H9 (cell line): ENCODE data around the gene TGM3. TPM values are rescaled to one million over a fixed set of nuclear protein-coding genes. Genes with fewer than 3 reads are reported as not detected.

Experiments used
- DNase-seq: peaks from one replicate; pipeline ENCODE4 v3.0.0-alpha.2; 2017
- H2AFZ ChIP-seq: one replicate; pipeline ENCODE4 v1.6.1; 2013; ENCODE audit warnings: mild to moderate bottlenecking, low read length, control low read depth, moderate library complexity
- H2AK5ac ChIP-seq: 2 replicates; pipeline ENCODE4 v1.6.1; 2013; ENCODE audit warnings: low read length, control low read depth, mixed read lengths; ENCODE audit not compliant: insufficient read length
- H2BK120ac ChIP-seq: one replicate; pipeline ENCODE4 v1.6.1; 2013; ENCODE audit warnings: low read depth, mild to moderate bottlenecking, low read length, control low read depth, inconsistent platforms; ENCODE audit not compliant: poor library complexity, severe bottlenecking
- H2BK12ac ChIP-seq: 2 replicates; pipeline ENCODE4 v1.6.1; 2013; ENCODE audit warnings: low read length, control low read depth, mixed read lengths, low read depth; ENCODE audit not compliant: insufficient read length
- H2BK15ac ChIP-seq: 2 replicates; pipeline ENCODE4 v1.6.1; 2013; ENCODE audit warnings: low read depth, low read length, control low read depth
- H2BK20ac ChIP-seq: one replicate; pipeline ENCODE4 v1.6.1; 2013; ENCODE audit warnings: low read depth, mild to moderate bottlenecking, low read length, control low read depth, inconsistent platforms; ENCODE audit not compliant: poor library complexity, severe bottlenecking
- H2BK5ac ChIP-seq: 2 replicates; pipeline ENCODE4 v1.6.1; 2013; ENCODE audit warnings: low read length, control low read depth, mixed read lengths; ENCODE audit not compliant: insufficient read length
- H3K14ac ChIP-seq: 2 replicates; pipeline ENCODE4 v1.6.1; 2013; ENCODE audit warnings: low read length, control low read depth; ENCODE audit not compliant: insufficient read depth
- H3K18ac ChIP-seq: 2 replicates; pipeline ENCODE4 v1.6.1; 2013; ENCODE audit warnings: low read depth, mild to moderate bottlenecking, mixed read lengths, low read length, control low read depth; ENCODE audit not compliant: insufficient read length
- H3K23ac ChIP-seq: 2 replicates; pipeline ENCODE4 v1.6.1; 2013; ENCODE audit warnings: low read length, control low read depth, mixed read lengths, low read depth; ENCODE audit not compliant: insufficient read length
- H3K23me2 ChIP-seq: 2 replicates; pipeline ENCODE4 v1.6.1; 2013; ENCODE audit warnings: low read depth, mild to moderate bottlenecking, mixed read lengths, low read length, control low read depth; ENCODE audit not compliant: insufficient read length, poor library complexity, severe bottlenecking
- H3K27ac ChIP-seq: 2 replicates; pipeline ENCODE4 v1.5.1; 2013; ENCODE audit warnings: low read length, control low read depth, mixed read lengths, low read depth; ENCODE audit not compliant: insufficient read length
- H3K27me3 ChIP-seq: 2 replicates; pipeline ENCODE4 v1.6.1; 2013; ENCODE audit warnings: low read length, control low read depth, inconsistent platforms; ENCODE audit not compliant: insufficient read depth
- H3K4ac ChIP-seq: 2 replicates; pipeline ENCODE4 v1.6.1; 2013; ENCODE audit warnings: low read depth, mild to moderate bottlenecking, control low read depth, inconsistent platforms, low read length, moderate library complexity
- H3K4me1 ChIP-seq: 2 replicates; pipeline ENCODE4 v1.6.1; 2013; ENCODE audit warnings: low read length, control low read depth, inconsistent platforms; ENCODE audit not compliant: insufficient read depth
- H3K4me2 ChIP-seq: 2 replicates; pipeline ENCODE4 v1.6.1; 2013; ENCODE audit warnings: low read length, control low read depth, mixed read lengths; ENCODE audit not compliant: insufficient read length, insufficient read depth
- H3K56ac ChIP-seq: 2 replicates; pipeline ENCODE4 v1.6.1; 2013; ENCODE audit warnings: low read depth, mild to moderate bottlenecking, mixed read lengths, low read length, control low read depth; ENCODE audit not compliant: insufficient read length
- H3K79me1 ChIP-seq: 2 replicates; pipeline ENCODE4 v1.6.1; 2013; ENCODE audit warnings: low read depth, mild to moderate bottlenecking, moderate library complexity, low read length, control low read depth, inconsistent platforms; ENCODE audit not compliant: insufficient read depth, poor library complexity, severe bottlenecking
- H3K79me2 ChIP-seq: 2 replicates; pipeline ENCODE4 v1.6.1; 2013; ENCODE audit warnings: low read length, control low read depth, inconsistent platforms; ENCODE audit not compliant: insufficient read depth
- H3K9ac ChIP-seq: 2 replicates; pipeline ENCODE4 v1.6.1; 2013; ENCODE audit warnings: low read length, control low read depth, mixed read lengths; ENCODE audit not compliant: insufficient read length; ENCODE audit errors: extremely low read depth
- H3K9me3 ChIP-seq: one replicate; pipeline ENCODE4 v1.6.1; 2013; ENCODE audit warnings: low read depth, low read length, inconsistent platforms; ENCODE audit not compliant: control insufficient read depth
- H3T11ph ChIP-seq: one replicate; pipeline ENCODE4 v1.6.1; 2013; ENCODE audit warnings: mild to moderate bottlenecking, low read length, control low read depth, inconsistent platforms
- H4K20me1 ChIP-seq: one replicate; pipeline ENCODE4 v1.6.1; 2013; ENCODE audit not compliant: control insufficient read depth, insufficient read length, insufficient read depth
- H4K5ac ChIP-seq: 2 replicates; pipeline ENCODE4 v1.6.1; 2013; ENCODE audit warnings: low read depth, mild to moderate bottlenecking, mixed read lengths, low read length, control low read depth; ENCODE audit not compliant: insufficient read length
- H4K8ac ChIP-seq: replicated peaks from 2 replicates; pipeline ENCODE4 v1.6.1; 2013; ENCODE audit warnings: low read length, control low read depth, mixed read lengths, low read depth; ENCODE audit not compliant: insufficient read length
- H4K91ac ChIP-seq: 2 replicates; pipeline ENCODE4 v1.6.1; 2013; ENCODE audit warnings: low read depth, mild to moderate bottlenecking, moderate library complexity, mixed read lengths, low read length, control low read depth; ENCODE audit not compliant: insufficient read length
- H3K27ac Mint-ChIP-seq, 3 experiments: 2 replicates in 2 of 3; 3 replicates in 1 of 3; pipeline ENCODE4 v1.8.0; 2020 to 2021; ENCODE audit warnings: mixed read lengths in 3 of 3, mild to moderate bottlenecking in 1 of 3, moderate library complexity in 1 of 3
- H3K27me3 Mint-ChIP-seq: 2 replicates; pipeline ENCODE4 v1.8.0; 2021; ENCODE audit warnings: low read depth, mild to moderate bottlenecking, moderate library complexity, mixed read lengths
- H3K36me3 Mint-ChIP-seq, 3 experiments: 2 replicates in 2 of 3; 3 replicates in 1 of 3; pipeline ENCODE4 v1.8.0; 2020 to 2021; ENCODE audit warnings: low read depth in 3 of 3, mixed read lengths in 3 of 3; ENCODE audit not compliant: insufficient read depth in 1 of 3
- H3K4me1 Mint-ChIP-seq, 2 experiments: 2 replicates each; pipeline ENCODE4 v1.8.0; 2020; ENCODE audit warnings: mixed read lengths in 2 of 2
- H3K4me3 Mint-ChIP-seq, 2 experiments: 2 replicates in 1 of 2; 3 replicates in 1 of 2; pipeline ENCODE4 v1.8.0; 2020 to 2021; ENCODE audit warnings: mild to moderate bottlenecking in 2 of 2, mixed read lengths in 2 of 2, moderate library complexity in 1 of 2
- H3K9me3 Mint-ChIP-seq, 2 experiments: 2 replicates in 1 of 2; 3 replicates in 1 of 2; pipeline ENCODE4 v1.8.0; 2020; ENCODE audit warnings: mild to moderate bottlenecking in 2 of 2, mixed read lengths in 2 of 2, moderate library complexity in 1 of 2
- CTCF ChIP-seq: fragments of 200-600 bp; sonication (generic); conservative IDR thresholded peaks from 3 replicates; pipeline ENCODE4 v1.8.0; 2021; ENCODE audit warnings: antibody characterized with exemption, mild to moderate bottlenecking
- WGBS: extraction: QIAGEN DNeasy Blood & Tissue Kit; methylation state at CpG from one replicate; pipeline ENCODE4 v1.1.7; 2013; ENCODE audit warnings: missing lambda C conversion rate, low lambda C conversion rate, mixed read lengths; ENCODE audit not compliant: insufficient read length; ENCODE audit errors: extremely low coverage; 5-methylcytosine and 5-hydroxymethylcytosine counted together
- total RNA-seq: library from RNA; stranded (reverse); gene quantifications from 2 replicates; pipeline ENCODE4 v1.2.1, GENCODE V29; 2021

TGM3 gene
- total RNA-seq, 1 experiment from 2014 or later = not detected

- 0 out of 7 replicates have a peak overlapping the region, but pooled peaks of 1 of the 3 experiments have one; percentile 9 for H3K27ac Mint-ChIP-seq
- H2BK15ac ChIP-seq = no peak overlapping the region
- no peaks in the 10 kb centered on the region for H3K79me1 ChIP-seq
- H3K18ac ChIP-seq = no peak overlapping the region
- no peak overlapping the region for H3K9ac ChIP-seq
- peaks cover 0 to 2% of the 10 kb centered on the region in 2 experiments; a peak in 4 of 5 replicates for H3K9me3 Mint-ChIP-seq
- no peaks in the 10 kb centered on the region for H3K4me1 ChIP-seq
- peaks cover 0 to 6% of the 10 kb centered on the region in 2 experiments; a peak in 1 of 4 replicates for H3K4me1 Mint-ChIP-seq
- H4K5ac ChIP-seq = no peak overlapping the region
- no peak overlapping the region for H2AK5ac ChIP-seq
- no peak overlapping the region for H2BK20ac ChIP-seq
- H2AFZ ChIP-seq = no peak overlapping the region
- no peak overlapping the region for H2BK12ac ChIP-seq
- H3K27me3 ChIP-seq = no peaks in the 10 kb centered on the region
- H3K4me2 ChIP-seq = no peak overlapping the region
- H3K4me3 Mint-ChIP-seq = no peak overlapping the region
- peaks cover 4% of the 10 kb centered on the region; the same call in 1 of the 2 replicates for H3K27me3 Mint-ChIP-seq
- H4K91ac ChIP-seq = no peak overlapping the region
- no peak overlapping the region for H3K27ac ChIP-seq
- no peaks in the 10 kb centered on the region for H4K20me1 ChIP-seq
- no peak for DNase-seq
- no peak overlapping the region for H2BK5ac ChIP-seq
- WGBS = no CpG with 5 or more reads among the region's 7 CpGs
- no peak overlapping the region for H4K8ac ChIP-seq
- TF ChIP-seq CTCF = no peak
- no peak overlapping the region for H3K4ac ChIP-seq
- H2BK120ac ChIP-seq = no peak overlapping the region
- no peaks in the 10 kb centered on the region for H3K9me3 ChIP-seq
- H3K79me2 ChIP-seq = no peaks in the 10 kb centered on the region
- no peak overlapping the region for H3K23ac ChIP-seq
- no peak overlapping the region for H3K14ac ChIP-seq
- no peaks in the 10 kb centered on the region for H3K36me3 Mint-ChIP-seq
- H3K23me2 ChIP-seq = no peaks in the 10 kb centered on the region
- no peak overlapping the region for H3T11ph ChIP-seq
- no peak overlapping the region for H3K56ac ChIP-seq
Measured at GRCh38 chr20:2273634-2274302, 22.0 kb upstream of the TGM3 start.
